ENCODE measurements around the gene UBE3A. TPM values are rescaled to one million over a fixed set of nuclear protein-coding genes. Genes with fewer than 3 reads are reported as not detected.

The UBE3A gene
- total RNA-seq, 1 experiment from 2014 or later, result 39.3 TPM

DNA sequence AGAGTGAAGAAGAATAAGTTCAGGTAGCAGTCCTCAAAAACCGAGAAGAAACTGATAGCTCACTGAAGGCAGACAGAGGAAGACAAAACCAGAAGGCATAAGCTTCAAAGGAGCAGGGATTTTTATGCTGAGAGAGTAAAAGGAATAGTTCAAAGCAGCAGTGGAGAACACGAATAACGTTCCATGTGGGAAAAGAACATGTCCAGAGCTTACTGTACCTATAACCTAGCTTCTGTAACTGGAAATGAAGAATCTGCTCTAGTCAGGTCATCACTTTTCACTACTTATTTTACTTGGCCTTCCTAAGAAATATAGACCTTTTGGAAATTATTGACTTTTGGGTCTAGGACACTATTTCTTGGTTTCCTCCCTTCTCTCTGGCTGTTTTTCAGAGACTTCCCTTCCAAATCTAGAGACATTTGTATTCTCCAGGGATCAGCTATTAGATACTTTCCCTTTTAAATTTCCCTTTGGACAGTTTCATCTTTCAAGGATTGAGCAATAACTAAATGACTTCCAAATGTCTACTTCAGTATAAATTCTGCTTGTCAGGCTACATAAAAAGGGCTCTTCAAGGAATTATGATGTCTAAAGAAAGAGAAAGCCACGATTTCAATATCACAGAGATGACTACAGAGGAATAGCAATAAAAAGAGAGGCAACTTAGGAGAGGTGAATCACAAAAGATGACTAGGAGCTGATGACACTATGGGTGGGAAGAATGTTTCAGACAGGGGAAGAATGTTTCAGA lies 46.7 kb downstream of the UBE3A start:
- no TSS peak for BruUV-seq (replicated peaks)
- CTCF ChIA-PET, result no interaction called here
- DNase-seq, result no peak
- H3K36me3 Mint-ChIP-seq (ENCODE audit: insufficient read depth, unreplicated experiment), result no peaks in the 10 kb centered on the region
- no peaks in the 10 kb centered on the region for H3K4me1 Mint-ChIP-seq (ENCODE audit: low read depth, unreplicated experiment)
- intact Hi-C loops (cut with micrococcal nuclease; ENCODE audit: unreplicated experiment), result no loop called here
- H3K27me3 Mint-ChIP-seq (ENCODE audit: unreplicated experiment), result no peaks in the 10 kb centered on the region
- H3K4me3 Mint-ChIP-seq (ENCODE audit: low read depth, unreplicated experiment), result no peak overlapping the region
- no peak overlapping the region for H3K27ac Mint-ChIP-seq (ENCODE audit: unreplicated experiment)
- H3K9me3 Mint-ChIP-seq (ENCODE audit: low read depth, unreplicated experiment), result no peaks in the 10 kb centered on the region
- TF ChIP-seq, protein P1, sequence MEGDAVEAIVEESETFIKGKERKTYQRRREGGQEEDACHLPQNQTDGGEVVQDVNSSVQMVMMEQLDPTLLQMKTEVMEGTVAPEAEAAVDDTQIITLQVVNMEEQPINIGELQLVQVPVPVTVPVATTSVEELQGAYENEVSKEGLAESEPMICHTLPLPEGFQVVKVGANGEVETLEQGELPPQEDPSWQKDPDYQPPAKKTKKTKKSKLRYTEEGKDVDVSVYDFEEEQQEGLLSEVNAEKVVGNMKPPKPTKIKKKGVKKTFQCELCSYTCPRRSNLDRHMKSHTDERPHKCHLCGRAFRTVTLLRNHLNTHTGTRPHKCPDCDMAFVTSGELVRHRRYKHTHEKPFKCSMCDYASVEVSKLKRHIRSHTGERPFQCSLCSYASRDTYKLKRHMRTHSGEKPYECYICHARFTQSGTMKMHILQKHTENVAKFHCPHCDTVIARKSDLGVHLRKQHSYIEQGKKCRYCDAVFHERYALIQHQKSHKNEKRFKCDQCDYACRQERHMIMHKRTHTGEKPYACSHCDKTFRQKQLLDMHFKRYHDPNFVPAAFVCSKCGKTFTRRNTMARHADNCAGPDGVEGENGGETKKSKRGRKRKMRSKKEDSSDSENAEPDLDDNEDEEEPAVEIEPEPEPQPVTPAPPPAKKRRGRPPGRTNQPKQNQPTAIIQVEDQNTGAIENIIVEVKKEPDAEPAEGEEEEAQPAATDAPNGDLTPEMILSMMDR (IDR thresholded peaks at IDR 0.05; ENCODE audit: unreplicated experiment), result no peak

DNA sequence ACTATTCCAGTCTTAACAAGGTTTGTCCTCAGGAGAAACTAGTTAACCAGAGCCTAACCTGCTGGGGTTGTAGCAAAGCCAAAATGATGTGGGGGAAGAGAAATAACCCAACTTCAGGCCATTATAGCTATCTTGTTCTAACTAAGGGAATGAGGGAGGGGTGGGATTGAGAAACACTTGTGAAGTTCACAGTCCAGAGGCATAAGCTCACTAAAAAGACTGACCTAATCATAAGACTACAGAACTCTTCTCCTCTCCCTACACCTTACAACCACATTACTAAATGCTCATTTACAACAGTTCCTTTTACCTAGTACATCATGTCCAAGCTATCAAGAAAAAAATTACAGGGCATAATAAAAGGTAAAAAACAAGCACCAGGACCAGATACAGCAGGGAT lies 52.8 kb downstream of the UBE3A start:
- no peaks in the 10 kb centered on the region for H3K9me3 Mint-ChIP-seq (ENCODE audit: low read depth, unreplicated experiment)
- H3K4me1 Mint-ChIP-seq (ENCODE audit: low read depth, unreplicated experiment), result no peaks in the 10 kb centered on the region
- CTCF ChIA-PET, result no interaction called here
- BruUV-seq (replicated peaks), result no TSS peak
- H3K27ac Mint-ChIP-seq (ENCODE audit: unreplicated experiment), result no peak overlapping the region
- no peak overlapping the region for H3K4me3 Mint-ChIP-seq (ENCODE audit: low read depth, unreplicated experiment)
- intact Hi-C loops (cut with micrococcal nuclease; ENCODE audit: unreplicated experiment), result loop anchor here (2.0 kb wide), 1 partner anchor 39 kb away; no protein-coding TSS in a partner anchor
- TF ChIP-seq, protein P1 (IDR thresholded peaks at IDR 0.05; ENCODE audit: unreplicated experiment), result no peak
- no peaks in the 10 kb centered on the region for H3K36me3 Mint-ChIP-seq (ENCODE audit: insufficient read depth, unreplicated experiment)
- no peaks in the 10 kb centered on the region for H3K27me3 Mint-ChIP-seq (ENCODE audit: unreplicated experiment)
- no peak for DNase-seq

DNA sequence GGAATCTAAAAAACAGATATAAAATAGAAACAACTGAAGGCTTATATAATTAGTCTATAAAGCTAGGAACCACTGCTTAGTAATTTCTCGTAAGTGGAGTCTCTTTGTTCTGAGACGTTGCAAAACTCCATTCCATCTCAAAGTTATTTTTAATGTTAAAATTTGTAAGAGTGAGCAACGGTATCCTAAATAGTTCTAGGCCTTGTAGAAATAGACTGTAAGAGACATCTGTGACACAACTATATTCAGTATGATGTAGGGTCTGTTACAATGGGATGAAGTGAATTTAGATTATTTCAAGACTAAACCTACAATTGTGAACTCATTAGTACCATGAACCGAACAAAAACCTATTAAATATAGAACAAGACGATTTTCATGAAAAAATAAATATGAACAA lies 57.2 kb downstream of the UBE3A start:
- TF ChIP-seq, protein P1 (IDR thresholded peaks at IDR 0.05; ENCODE audit: unreplicated experiment), result no peak

DNA sequence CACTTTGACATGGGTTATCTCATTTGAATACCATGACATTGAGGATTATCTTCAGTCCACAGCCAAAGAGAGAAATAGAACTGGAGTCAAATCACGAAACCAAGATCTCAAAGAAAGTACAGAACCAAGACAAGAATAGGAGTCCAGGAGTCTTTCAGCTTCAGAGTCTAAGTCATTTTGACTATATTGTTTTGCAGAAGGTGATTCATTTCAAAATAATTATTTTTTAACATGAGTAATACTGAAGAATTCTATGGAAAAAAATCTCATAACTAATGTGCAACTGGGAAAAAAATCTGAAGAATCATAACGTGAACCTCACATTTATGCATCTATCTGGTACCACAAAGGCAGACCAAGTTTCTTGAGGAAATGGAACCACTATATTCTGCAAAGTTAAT lies 60.3 kb downstream of the UBE3A start:
- intact Hi-C loops (cut with micrococcal nuclease; ENCODE audit: unreplicated experiment), result no loop called here
- CTCF ChIA-PET, result no interaction called here
- no TSS peak for BruUV-seq (replicated peaks)
- H3K4me1 Mint-ChIP-seq (ENCODE audit: low read depth, unreplicated experiment), result no peaks in the 10 kb centered on the region
- no peaks in the 10 kb centered on the region for H3K36me3 Mint-ChIP-seq (ENCODE audit: insufficient read depth, unreplicated experiment)
- H3K27me3 Mint-ChIP-seq (ENCODE audit: unreplicated experiment), result no peaks in the 10 kb centered on the region
- TF ChIP-seq, protein P1 (IDR thresholded peaks at IDR 0.05; ENCODE audit: unreplicated experiment), result no peak
- H3K4me3 Mint-ChIP-seq (ENCODE audit: low read depth, unreplicated experiment), result no peak overlapping the region
- H3K9me3 Mint-ChIP-seq (ENCODE audit: low read depth, unreplicated experiment), result no peaks in the 10 kb centered on the region
- no peak for DNase-seq
- H3K27ac Mint-ChIP-seq (ENCODE audit: unreplicated experiment), result no peak overlapping the region

More for the DNA sequence above, 57.2 kb downstream of the UBE3A start:
- DNase-seq, result no peak
- Mint-ChIP-seq H3K27ac (ENCODE audit: unreplicated experiment) (no peak overlapping the region), H3K4me1 (ENCODE audit: low read depth, unreplicated experiment) (no peaks in the 10 kb centered on the region), H3K27me3 (ENCODE audit: unreplicated experiment) (no peaks in the 10 kb centered on the region), H3K9me3 (ENCODE audit: low read depth, unreplicated experiment) (no peaks in the 10 kb centered on the region), H3K4me3 (ENCODE audit: low read depth, unreplicated experiment) (no peak overlapping the region), H3K36me3 (ENCODE audit: insufficient read depth, unreplicated experiment) (no peaks in the 10 kb centered on the region)
- BruUV-seq (replicated peaks), result no TSS peak
- intact Hi-C loops (cut with micrococcal nuclease; ENCODE audit: unreplicated experiment), result no loop called here
- CTCF ChIA-PET, result no interaction called here
